ENCODE results near the gene RFNG. TPM values are rescaled to one million over a fixed set of nuclear protein-coding genes. Genes with fewer than 3 reads are reported as not detected.

Gene RFNG
- total and polyA plus RNA-seq, 2 of the 4 experiments (the other 2 are of a cell fraction) = 6.8 to 47.3 TPM

GRCh38 chr17:82001571-82002056, 50.0 kb downstream of the RFNG start (continued):
- TF ChIP-seq CHD1 (IDR thresholded peaks at IDR 0.05; ENCODE audit: low read depth, low read length) = no peak
- no peak for TF ChIP-seq POLR2A (IDR thresholded peaks at IDR 0.05; ENCODE audit: low read depth, low read length)
- TF ChIP-seq NFE2L2 (IDR thresholded peaks at IDR 0.05; ENCODE audit: low read depth, low read length) = no peak
- TF ChIP-seq RAD21 (IDR thresholded peaks at IDR 0.05; ENCODE audit: low read length) = no peak
- TF ChIP-seq CEBPB (IDR thresholded peaks at IDR 0.05; ENCODE audit: low read depth, low read length) = no peak
- no peak for TF ChIP-seq RFX5 (IDR thresholded peaks at IDR 0.05; ENCODE audit: low read depth, low read length)
- TF ChIP-seq MXI1 (IDR thresholded peaks at IDR 0.05; ENCODE audit: borderline replicate concordance, low read depth, low read length) = no peak
- no peak for TF ChIP-seq MAFK (IDR thresholded peaks at IDR 0.05; ENCODE audit: low read depth, low read length)
